ENCODE measurements around the gene GNE. TPM values are rescaled to one million over a fixed set of nuclear protein-coding genes. Genes with fewer than 3 reads are reported as not detected.

GNE gene
- total and polyA plus RNA-seq, 2 of the 13 experiments (the other 11 are each of a cell fraction or from before 2014, with no cell fraction given), result 16.1 to 24.1 TPM

- peak overlapping the region; percentile 76 for H3K27ac ChIP-seq (ENCODE audit: extremely low read length, insufficient read depth, low read length)
- H4K20me1 ChIP-seq (ENCODE audit: insufficient read depth, low read length), result peaks cover 14% of the 10 kb centered on the region
- in situ Hi-C loops (cut with HindIII; ENCODE audit: extremely low pct_ligation_motif_present, low pct_unique_long_range_greater_than_20kb), result no loop called here
- ChIA-PET CTCF (ENCODE audit: low intra/inter-chr PET ratio, low total read pairs) (no interaction called here), POLR2A (interaction anchor here (1.6 to 5.3 kb wide), 5 partner anchors 14 to 67 kb away, joined by 4 to 62 read pairs (median 9); partner anchors contain the start of gene GNE)
- peaks cover 1 to 3% of the 10 kb centered on the region in 2 experiments; a peak in 2 of 5 replicates for H3K36me3 ChIP-seq (replicated peaks in 1 of 2; ENCODE audit: control insufficient read depth in 1 of 2, insufficient read depth in 2 of 2, low read length in 2 of 2)
- TF ChIP-seq PAX8 (CRISPR knock-in tag; IDR thresholded peaks at IDR 0.05; ENCODE audit: borderline replicate concordance) (no peak), ZSCAN25 (CRISPR knock-in tag; IDR thresholded peaks at IDR 0.05) (0 out of 2 replicates have a peak, but pooled peaks have one; percentile 9), IRF1 (CRISPR knock-in tag; IDR thresholded peaks at IDR 0.05; ENCODE audit: low read depth) (no peak), ZNF609 (CRISPR knock-in tag; IDR thresholded peaks at IDR 0.05; ENCODE audit: borderline replicate concordance) (no peak), ZXDC (CRISPR knock-in tag; IDR thresholded peaks at IDR 0.05) (no peak)
- peaks cover 38% of the 10 kb centered on the region for H3K79me2 ChIP-seq (ENCODE audit: insufficient read depth, low read length)
- no peak for ATAC-seq
- H2AFZ ChIP-seq (ENCODE audit: low read length), result no peak overlapping the region
- FAIRE-seq, result no peak
- H3K9ac ChIP-seq (ENCODE audit: insufficient read depth, low read depth, low read length), result peak overlapping the region; percentile 90
- H3K4me1 ChIP-seq (ENCODE audit: insufficient read depth, low read length), result peaks cover 36% of the 10 kb centered on the region
- intact Hi-C loops (cut with micrococcal nuclease; ENCODE audit: unreplicated experiment), result no loop called here
- peak overlapping the region; percentile 84 to 86 (median 85) for H3K4me3 ChIP-seq (replicated peaks in 1 of 3; ENCODE audit: insufficient read depth in 1 of 3, low read depth in 2 of 3, low read length in 3 of 3)
- no peaks in the 10 kb centered on the region; a peak in 1 of 5 replicates for H3K27me3 ChIP-seq (ENCODE audit: control insufficient read depth in 1 of 2, insufficient read depth in 2 of 2, low read length in 2 of 2)
- no peak for DNase-seq (ENCODE audit: low spot score)
- BruUV-seq (replicated peaks), result no TSS peak
- 3% methylated on average over 7 of the region's 7 CpGs for WGBS (ENCODE audit: low lambda C conversion rate)
- no peaks in the 10 kb centered on the region for H3K9me3 ChIP-seq (ENCODE audit: low read length)
- H3K4me2 ChIP-seq (ENCODE audit: low read depth, low read length), result peak overlapping the region; percentile 96
Measured at GRCh38 chr9:36191686-36192085, 66.6 kb downstream of the GNE start.
